HL-60 (cell line): ENCODE measurements around the gene GNB1.
"Not testable (repeated sequence)": the region's sequence is repeated elsewhere in the genome, so short reads cannot be mapped to it uniquely, and the experiment has no call there.

Source experiments
- GABPA ChIP-seq: IDR thresholded peaks from 2 replicates; pipeline ENCODE4 v1.6.1; 2012; ENCODE audit warnings: low read depth
- POLR2AphosphoS5 ChIP-seq: IDR thresholded peaks from 2 replicates; pipeline ENCODE4 v1.6.1; 2012; ENCODE audit warnings: low read depth
- SPI1 ChIP-seq: IDR thresholded peaks from 2 replicates; pipeline ENCODE4 v1.6.1; 2012; ENCODE audit warnings: low read depth, mild to moderate bottlenecking, borderline replicate concordance
- TF ChIP-seq, protein P1 (sequence below): IDR thresholded peaks from one replicate; pipeline ENCODE4 v1.5.1; 2011; ENCODE audit warnings: low read length, control low read depth, inconsistent platforms; ENCODE audit not compliant: insufficient read depth

DNA sequence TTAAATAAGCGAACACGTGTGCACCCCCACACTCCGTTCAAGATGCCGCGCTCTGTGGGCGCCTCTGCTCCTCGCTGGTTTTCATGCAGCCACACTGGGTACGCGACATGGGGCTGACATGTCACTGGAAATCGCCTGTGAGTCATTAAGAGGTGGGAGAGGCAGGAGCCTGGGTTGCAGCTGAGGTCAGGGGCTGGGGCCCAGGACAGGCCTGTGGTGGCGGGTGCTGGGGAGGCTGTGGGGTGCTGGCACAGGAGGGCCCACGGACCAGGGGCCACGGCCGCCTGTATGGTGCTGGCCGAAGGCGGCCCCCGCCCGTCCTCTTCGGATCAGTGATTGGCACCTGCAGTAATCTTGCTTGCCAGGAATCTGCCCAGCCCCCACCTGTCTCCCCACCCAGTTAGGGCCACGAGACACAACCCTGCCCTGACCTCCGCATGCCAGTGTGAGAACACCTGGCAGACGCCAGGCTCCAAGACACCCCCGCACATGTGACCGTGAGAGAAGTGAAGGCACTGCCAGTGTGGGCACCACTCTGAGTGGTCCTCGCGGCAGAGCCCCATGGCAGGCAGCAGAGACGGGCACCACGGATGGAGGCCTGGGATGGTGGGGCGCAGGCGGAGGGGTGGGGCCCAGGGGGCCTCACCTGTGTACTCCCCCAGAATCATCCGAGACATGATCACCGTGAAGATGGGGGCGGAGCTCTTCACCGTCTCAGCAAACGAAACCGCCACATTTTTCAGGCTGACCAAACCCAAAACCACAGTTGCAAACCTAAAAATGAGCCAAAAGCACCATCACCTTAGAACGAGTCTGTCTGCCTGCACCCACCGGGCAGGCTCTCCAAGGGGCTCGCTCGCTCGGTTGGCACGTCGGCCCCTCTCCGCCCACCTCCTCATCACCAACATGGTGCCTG, 153.0 kb downstream of the GNB1 start:
- TF ChIP-seq, protein P1, sequence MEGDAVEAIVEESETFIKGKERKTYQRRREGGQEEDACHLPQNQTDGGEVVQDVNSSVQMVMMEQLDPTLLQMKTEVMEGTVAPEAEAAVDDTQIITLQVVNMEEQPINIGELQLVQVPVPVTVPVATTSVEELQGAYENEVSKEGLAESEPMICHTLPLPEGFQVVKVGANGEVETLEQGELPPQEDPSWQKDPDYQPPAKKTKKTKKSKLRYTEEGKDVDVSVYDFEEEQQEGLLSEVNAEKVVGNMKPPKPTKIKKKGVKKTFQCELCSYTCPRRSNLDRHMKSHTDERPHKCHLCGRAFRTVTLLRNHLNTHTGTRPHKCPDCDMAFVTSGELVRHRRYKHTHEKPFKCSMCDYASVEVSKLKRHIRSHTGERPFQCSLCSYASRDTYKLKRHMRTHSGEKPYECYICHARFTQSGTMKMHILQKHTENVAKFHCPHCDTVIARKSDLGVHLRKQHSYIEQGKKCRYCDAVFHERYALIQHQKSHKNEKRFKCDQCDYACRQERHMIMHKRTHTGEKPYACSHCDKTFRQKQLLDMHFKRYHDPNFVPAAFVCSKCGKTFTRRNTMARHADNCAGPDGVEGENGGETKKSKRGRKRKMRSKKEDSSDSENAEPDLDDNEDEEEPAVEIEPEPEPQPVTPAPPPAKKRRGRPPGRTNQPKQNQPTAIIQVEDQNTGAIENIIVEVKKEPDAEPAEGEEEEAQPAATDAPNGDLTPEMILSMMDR: not testable (repeated sequence)
- TF ChIP-seq GABPA, SPI1, POLR2AphosphoS5: not testable (repeated sequence)
